HEK293 (cell line): ENCODE data around the gene GPR132.

Experiments
- CTCF ChIA-PET: fragments of 350-600 bp; formaldehyde crosslinking; extraction: SDS; loops from one replicate; lab custom pipeline; 2021; ENCODE audit warnings: antibody characterized with exemption; lab: Yijun Ruan, JAX
- POLR2A ChIA-PET: fragments of 300-600 bp; formaldehyde crosslinking; extraction: SDS; loops from one replicate; lab custom pipeline; 2020; ENCODE audit warnings: antibody characterized with exemption, inconsistent platforms; lab: Yijun Ruan, JAX
- H3K27ac ChIP-seq: fragments of 200-500 bp; sonication (Bioruptor generic); 2 replicates; pipeline ENCODE4 v1.5.1; 2014; ENCODE audit warnings: low read depth, low read length, control low read depth, inconsistent platforms; ENCODE audit errors: extremely low read depth
- H3K36me3 ChIP-seq, 2 experiments: fragments of 200-500 bp in 1 of 2; sonication (Bioruptor generic) in 1 of 2; 1 replicate in 1 of 2; 2 replicates in 1 of 2; pipeline ENCODE4 v1.5.1; 2014 to 2017; ENCODE audit warnings: inconsistent platforms in 2 of 2, low read length in 2 of 2; ENCODE audit not compliant: control insufficient read depth in 2 of 2, insufficient read depth in 1 of 2
- H3K4me1 ChIP-seq: fragments of 200-500 bp; sonication (Bioruptor generic); 2 replicates; pipeline ENCODE4 v1.5.1; 2014; ENCODE audit warnings: mild to moderate bottlenecking, low read length, inconsistent platforms; ENCODE audit not compliant: control insufficient read depth, insufficient read depth
- H3K4me3 ChIP-seq: 2 replicates; pipeline ENCODE4 v1.5.1; 2011; ENCODE audit warnings: low read depth, mild to moderate bottlenecking, control low read depth, low read length, moderate library complexity
- H3K9me3 ChIP-seq: fragments of 200-500 bp; sonication (Bioruptor generic); 2 replicates; pipeline ENCODE4 v1.5.1; 2014; ENCODE audit warnings: low read depth, low read length, inconsistent platforms; ENCODE audit not compliant: control insufficient read depth, insufficient read depth
- BCL11B ChIP-seq: fragments of 450-650 bp; formaldehyde crosslinking; IDR thresholded peaks from 2 replicates; pipeline ENCODE4 v1.5.1; 2016; ENCODE audit warnings: low read depth, missing biosample characterization, missing genetic modification characterization
- HOXA7 ChIP-seq: sonication (generic); formaldehyde crosslinking; IDR thresholded peaks from 2 replicates; pipeline ENCODE4 v1.8.1; 2022; ENCODE audit warnings: missing genetic modification reagents, borderline replicate concordance
- KLF9 ChIP-seq: fragments of 450-650 bp; formaldehyde crosslinking; IDR thresholded peaks from 2 replicates; pipeline ENCODE4 v1.5.1; 2016; ENCODE audit warnings: missing biosample characterization, missing genetic modification characterization, low read depth
- MEIS1 ChIP-seq: sonication (generic); formaldehyde crosslinking; IDR thresholded peaks from 2 replicates; pipeline ENCODE4 v1.8.1; 2022; ENCODE audit warnings: missing genetic modification reagents, mild to moderate bottlenecking, borderline replicate concordance
- ZBTB1 ChIP-seq: fragments of 450-650 bp; formaldehyde crosslinking; IDR thresholded peaks from 2 replicates; pipeline ENCODE4 v1.5.1; 2016; ENCODE audit warnings: missing biosample characterization, missing genetic modification characterization
- ZBTB11 ChIP-seq: fragments of 450-650 bp; formaldehyde crosslinking; conservative IDR thresholded peaks from 2 replicates; pipeline ENCODE4 v1.5.1; 2016; ENCODE audit warnings: low read depth, missing biosample characterization, missing genetic modification characterization
- ZBTB21 ChIP-seq: fragments of 450-650 bp; formaldehyde crosslinking; IDR thresholded peaks from 2 replicates; pipeline ENCODE4 v1.5.1; 2017; ENCODE audit warnings: missing biosample characterization, missing genetic modification characterization
- ZBTB7A ChIP-seq: fragments of 450-650 bp; formaldehyde crosslinking; IDR thresholded peaks from 2 replicates; pipeline ENCODE4 v1.5.1; 2016; ENCODE audit warnings: low read depth, missing biosample characterization, missing genetic modification characterization
- ZFP69B ChIP-seq: fragments of 450-650 bp; formaldehyde crosslinking; IDR thresholded peaks from 2 replicates; pipeline ENCODE4 v1.5.1; 2016; ENCODE audit warnings: missing biosample characterization, missing genetic modification characterization
- ZIC2 ChIP-seq: fragments of 450-650 bp; formaldehyde crosslinking; IDR thresholded peaks from 2 replicates; pipeline ENCODE4 v1.5.1; 2016; ENCODE audit warnings: missing biosample characterization, missing genetic modification characterization
- ZNF121 ChIP-seq: fragments of 450-650 bp; formaldehyde crosslinking; IDR thresholded peaks from 2 replicates; pipeline ENCODE4 v1.5.1; 2016; ENCODE audit warnings: missing biosample characterization, missing genetic modification characterization
- ZNF16 ChIP-seq: fragments of 450-650 bp; formaldehyde crosslinking; IDR thresholded peaks from 2 replicates; pipeline ENCODE4 v1.5.1; 2016; ENCODE audit warnings: low read depth, missing biosample characterization, missing genetic modification characterization
- ZNF184 ChIP-seq: fragments of 450-650 bp; IDR thresholded peaks from 2 replicates; pipeline ENCODE4 v1.5.1; 2018; ENCODE audit warnings: missing biosample characterization, mild to moderate bottlenecking, missing genetic modification characterization
- ZNF26 ChIP-seq: fragments of 450-650 bp; formaldehyde crosslinking; IDR thresholded peaks from 2 replicates; pipeline ENCODE4 v1.5.1; 2016; ENCODE audit warnings: missing biosample characterization, missing genetic modification characterization
- ZNF48 ChIP-seq: fragments of 450-650 bp; formaldehyde crosslinking; IDR thresholded peaks from 2 replicates; pipeline ENCODE4 v1.5.1; 2016; ENCODE audit warnings: missing biosample characterization, missing genetic modification characterization
- ZNF510 ChIP-seq: fragments of 450-650 bp; formaldehyde crosslinking; IDR thresholded peaks from 2 replicates; pipeline ENCODE4 v1.5.1; 2018; ENCODE audit warnings: mild to moderate bottlenecking, missing genetic modification characterization, missing biosample characterization; ENCODE audit not compliant: insufficient replicate concordance
- ZNF549 ChIP-seq: fragments of 450-650 bp; IDR thresholded peaks from 2 replicates; pipeline ENCODE4 v1.5.1; 2018; ENCODE audit warnings: missing biosample characterization, missing genetic modification characterization, mild to moderate bottlenecking, inconsistent platforms, moderate library complexity
- ZNF560 ChIP-seq: fragments of 450-650 bp; formaldehyde crosslinking; IDR thresholded peaks from 2 replicates; pipeline ENCODE4 v1.5.1; 2017; ENCODE audit warnings: missing biosample characterization, missing genetic modification characterization, borderline replicate concordance
- ZNF561 ChIP-seq: fragments of 450-650 bp; IDR thresholded peaks from 2 replicates; pipeline ENCODE4 v1.5.1; 2018; ENCODE audit warnings: missing biosample characterization, missing genetic modification characterization, borderline replicate concordance
- ZNF610 ChIP-seq: fragments of 450-650 bp; formaldehyde crosslinking; IDR thresholded peaks from 2 replicates; pipeline ENCODE4 v1.5.1; 2016; ENCODE audit warnings: missing biosample characterization, missing genetic modification characterization, borderline replicate concordance
- ZNF768 ChIP-seq: fragments of 450-650 bp; formaldehyde crosslinking; IDR thresholded peaks from 2 replicates; pipeline ENCODE4 v1.5.1; 2018; ENCODE audit warnings: missing biosample characterization, mild to moderate bottlenecking, missing genetic modification characterization
- ZNF776 ChIP-seq: fragments of 450-650 bp; formaldehyde crosslinking; IDR thresholded peaks from 2 replicates; pipeline ENCODE4 v1.5.0; 2017; ENCODE audit warnings: missing biosample characterization, missing genetic modification characterization, borderline replicate concordance
- TF ChIP-seq, protein P1 (sequence below): fragments of 450-650 bp; formaldehyde crosslinking; IDR thresholded peaks from 2 replicates; pipeline ENCODE4 v1.5.1; 2016; ENCODE audit warnings: missing biosample characterization, missing genetic modification characterization
- TF ChIP-seq, protein P2 (sequence below): fragments of 450-650 bp; formaldehyde crosslinking; IDR thresholded peaks from 2 replicates; pipeline ENCODE4 v1.5.1; 2017; ENCODE audit warnings: missing biosample characterization, missing genetic modification characterization

GPR132 gene

GRCh38 chr14:105029402-105029801, 35.8 kb downstream of the GPR132 start:
- TF ChIP-seq KLF9 (tag by site-specific recombination) = no peak
- TF ChIP-seq ZNF610 (tag by site-specific recombination) = no peak
- no peak for TF ChIP-seq ZNF560 (tag by site-specific recombination)
- no peak for TF ChIP-seq ZNF16
- no peak for TF ChIP-seq MEIS1
- TF ChIP-seq ZNF510 (tag by site-specific recombination) = no peak
- no peak for TF ChIP-seq ZNF26 (tag by site-specific recombination)
- no peak for TF ChIP-seq ZBTB21
- TF ChIP-seq ZFP69B (tag by site-specific recombination) = no peak
- no peak for TF ChIP-seq ZNF561 (tag by site-specific recombination)
- no peak for TF ChIP-seq ZBTB7A (tag by site-specific recombination)
- TF ChIP-seq BCL11B (tag by site-specific recombination) = no peak
- no peak for TF ChIP-seq ZBTB11 (tag by site-specific recombination)
- TF ChIP-seq ZBTB1 (tag by site-specific recombination) = no peak
- no peak for TF ChIP-seq ZNF549 (tag by site-specific recombination)
- TF ChIP-seq HOXA7 (CRISPR knock-in tag) = no peak
- no peak for TF ChIP-seq ZIC2 (tag by site-specific recombination)
- no peak for TF ChIP-seq ZNF768 (tag by site-specific recombination)
- TF ChIP-seq ZNF184 = no peak
- no peak for TF ChIP-seq ZNF776
- TF ChIP-seq, all 188 proteins: peak for 0
- Histone ChIP-seq H3K27ac (no peak overlapping the region), H3K4me1 (peaks cover 2% of the 10 kb centered on the region; the same call in 1 of the 2 replicates), H3K4me3 (no peak overlapping the region), H3K36me3 (no peaks in the 10 kb centered on the region), H3K9me3 (no peaks in the 10 kb centered on the region)
- POLR2A ChIA-PET = no interaction called here
- CTCF ChIA-PET = interaction anchor here (0.8 kb wide), 1 partner anchor 16 kb away, joined by 4 read pairs; no protein-coding TSS in a partner anchor

GRCh38 chr14:105028251-105028927, 36.8 kb downstream of the GPR132 start:
- no peak overlapping the region for H3K4me3 ChIP-seq
- POLR2A ChIA-PET = no interaction called here
- CTCF ChIA-PET = interaction anchor here (0.5 to 2.8 kb wide), 3 partner anchors 53 to 253 kb away, joined by 4 to 12 read pairs (median 4); no protein-coding TSS in a partner anchor
- no peaks in the 10 kb centered on the region for H3K9me3 ChIP-seq
- H3K36me3 ChIP-seq = no peaks in the 10 kb centered on the region
- H3K4me1 ChIP-seq = no peaks in the 10 kb centered on the region
- no peak overlapping the region for H3K27ac ChIP-seq
- no peak for TF ChIP-seq ZNF16
- no peak for TF ChIP-seq ZNF48
- TF ChIP-seq, protein P1, sequence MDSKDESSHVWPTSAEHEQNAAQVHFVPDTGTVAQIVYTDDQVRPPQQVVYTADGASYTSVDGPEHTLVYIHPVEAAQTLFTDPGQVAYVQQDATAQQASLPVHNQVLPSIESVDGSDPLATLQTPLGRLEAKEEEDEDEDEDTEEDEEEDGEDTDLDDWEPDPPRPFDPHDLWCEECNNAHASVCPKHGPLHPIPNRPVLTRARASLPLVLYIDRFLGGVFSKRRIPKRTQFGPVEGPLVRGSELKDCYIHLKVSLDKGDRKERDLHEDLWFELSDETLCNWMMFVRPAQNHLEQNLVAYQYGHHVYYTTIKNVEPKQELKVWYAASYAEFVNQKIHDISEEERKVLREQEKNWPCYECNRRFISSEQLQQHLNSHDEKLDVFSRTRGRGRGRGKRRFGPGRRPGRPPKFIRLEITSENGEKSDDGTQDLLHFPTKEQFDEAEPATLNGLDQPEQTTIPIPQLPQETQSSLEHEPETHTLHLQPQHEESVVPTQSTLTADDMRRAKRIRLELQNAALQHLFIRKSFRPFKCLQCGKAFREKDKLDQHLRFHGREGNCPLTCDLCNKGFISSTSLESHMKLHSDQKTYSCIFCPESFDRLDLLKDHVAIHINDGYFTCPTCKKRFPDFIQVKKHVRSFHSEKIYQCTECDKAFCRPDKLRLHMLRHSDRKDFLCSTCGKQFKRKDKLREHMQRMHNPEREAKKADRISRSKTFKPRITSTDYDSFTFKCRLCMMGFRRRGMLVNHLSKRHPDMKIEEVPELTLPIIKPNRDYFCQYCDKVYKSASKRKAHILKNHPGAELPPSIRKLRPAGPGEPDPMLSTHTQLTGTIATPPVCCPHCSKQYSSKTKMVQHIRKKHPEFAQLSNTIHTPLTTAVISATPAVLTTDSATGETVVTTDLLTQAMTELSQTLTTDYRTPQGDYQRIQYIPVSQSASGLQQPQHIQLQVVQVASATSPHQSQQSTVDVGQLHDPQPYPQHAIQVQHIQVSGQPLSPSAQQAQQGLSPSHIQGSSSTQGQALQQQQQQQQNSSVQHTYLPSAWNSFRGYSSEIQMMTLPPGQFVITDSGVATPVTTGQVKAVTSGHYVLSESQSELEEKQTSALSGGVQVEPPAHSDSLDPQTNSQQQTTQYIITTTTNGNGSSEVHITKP (tag by site-specific recombination) = 0 out of 2 replicates have a peak, but pooled peaks have one; percentile 10
- TF ChIP-seq, protein P2, sequence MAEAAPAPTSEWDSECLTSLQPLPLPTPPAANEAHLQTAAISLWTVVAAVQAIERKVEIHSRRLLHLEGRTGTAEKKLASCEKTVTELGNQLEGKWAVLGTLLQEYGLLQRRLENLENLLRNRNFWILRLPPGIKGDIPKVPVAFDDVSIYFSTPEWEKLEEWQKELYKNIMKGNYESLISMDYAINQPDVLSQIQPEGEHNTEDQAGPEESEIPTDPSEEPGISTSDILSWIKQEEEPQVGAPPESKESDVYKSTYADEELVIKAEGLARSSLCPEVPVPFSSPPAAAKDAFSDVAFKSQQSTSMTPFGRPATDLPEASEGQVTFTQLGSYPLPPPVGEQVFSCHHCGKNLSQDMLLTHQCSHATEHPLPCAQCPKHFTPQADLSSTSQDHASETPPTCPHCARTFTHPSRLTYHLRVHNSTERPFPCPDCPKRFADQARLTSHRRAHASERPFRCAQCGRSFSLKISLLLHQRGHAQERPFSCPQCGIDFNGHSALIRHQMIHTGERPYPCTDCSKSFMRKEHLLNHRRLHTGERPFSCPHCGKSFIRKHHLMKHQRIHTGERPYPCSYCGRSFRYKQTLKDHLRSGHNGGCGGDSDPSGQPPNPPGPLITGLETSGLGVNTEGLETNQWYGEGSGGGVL = no peak
- TF ChIP-seq ZNF121 (tag by site-specific recombination) = peak; percentile 89
